Activated CD8-positive, alpha-beta T cell treated with anti-CD3 and anti-CD28 coated beads for 36 hours (primary cell): ENCODE measurements around the gene ACTR6. TPM values are rescaled to one million over a fixed set of nuclear protein-coding genes. Genes with fewer than 3 reads are reported as not detected.
"Not testable (repeated sequence)": the region's sequence is repeated elsewhere in the genome, so short reads cannot be mapped to it uniquely, and the experiment has no call there.

Source experiments
- ATAC-seq: fragments of 200-7000 bp; cut with Tn5 transposase; one replicate; pipeline ENCODE4 v1.10.0; 2021; ENCODE audit warnings: mild to moderate bottlenecking, moderate library complexity
- CTCF ChIA-PET: fragments of 350-600 bp; sonication (Branson Sonifier 250); formaldehyde crosslinking; loops from one replicate; lab custom pipeline; 2021; ENCODE audit warnings: antibody characterized with exemption; lab: Charles Lee
- POLR2A ChIA-PET: fragments of 350-600 bp; sonication (Branson Sonifier 250); formaldehyde crosslinking; loops from one replicate; lab custom pipeline; 2021; ENCODE audit warnings: antibody characterized with exemption; lab: Charles Lee
- DNase-seq: peaks from one replicate; pipeline ENCODE4 v3.0.0-alpha.2; 2020
- H3K27ac Mint-ChIP-seq: one replicate; pipeline ENCODE4 v1.8.0; 2021; ENCODE audit warnings: mild to moderate bottlenecking, mixed read lengths
- H3K27me3 Mint-ChIP-seq: one replicate; pipeline ENCODE4 v1.8.0; 2021; ENCODE audit warnings: mixed read lengths
- H3K36me3 Mint-ChIP-seq: one replicate; pipeline ENCODE4 v1.8.0; 2021; ENCODE audit warnings: low read depth, mixed read lengths
- H3K4me1 Mint-ChIP-seq: one replicate; pipeline ENCODE4 v1.8.0; 2021; ENCODE audit warnings: low read depth, mixed read lengths
- H3K4me3 Mint-ChIP-seq: one replicate; pipeline ENCODE4 v1.8.0; 2021; ENCODE audit warnings: mild to moderate bottlenecking, moderate library complexity, mixed read lengths
- H3K9me3 Mint-ChIP-seq: one replicate; pipeline ENCODE4 v1.8.0; 2021; ENCODE audit warnings: mixed read lengths
- CTCF ChIP-seq: fragments of 200-600 bp; IDR thresholded peaks from one replicate; pipeline ENCODE4 v1.8.0; 2022; ENCODE audit warnings: antibody characterized with exemption, mild to moderate bottlenecking
- intact Hi-C: fragments of 100-400 bp; cut with micrococcal nuclease; formaldehyde crosslinking; loops from one replicate; pipeline ENCODE4 v1.10.0; 2022
- total RNA-seq, 2 experiments: library from RNA; stranded (reverse); gene quantifications; one replicate each; pipeline ENCODE4 v1.2.3, GENCODE V29; 2021

The ACTR6 gene
- total RNA-seq, 2 experiments from 2014 or later = 26.3 to 30.9 TPM

DNA sequence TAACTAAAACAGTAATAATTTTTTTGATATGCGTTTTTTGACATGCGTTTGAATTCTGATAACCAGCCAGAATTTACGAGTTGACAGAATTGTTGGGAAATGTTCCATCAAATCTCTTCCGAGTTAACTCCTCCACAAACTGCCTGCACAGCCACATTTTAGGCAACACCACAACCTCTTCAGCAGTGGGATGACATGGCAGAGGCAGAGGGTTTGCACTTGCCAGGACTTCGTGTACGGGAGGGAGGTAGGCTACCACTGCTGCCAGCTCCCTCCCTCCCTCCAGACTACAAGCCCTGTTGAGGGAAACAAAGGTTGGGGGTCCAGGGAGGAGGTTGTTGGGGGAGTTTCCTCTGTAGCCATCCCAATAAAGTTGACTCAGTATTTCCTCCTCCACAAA, 14.5 kb upstream of the ACTR6 start:
- H3K4me1 Mint-ChIP-seq = peaks cover 1% of the 10 kb centered on the region
- peaks cover 5% of the 10 kb centered on the region for H3K36me3 Mint-ChIP-seq
- H3K27me3 Mint-ChIP-seq = no peaks in the 10 kb centered on the region
- intact Hi-C loops = no loop called here
- CTCF ChIA-PET = interaction anchor here (1.0 kb wide), 1 partner anchor 15 kb away, joined by 3 read pairs; the partner anchor contains the start of gene ACTR6
- POLR2A ChIA-PET = interaction anchor here (0.5 kb wide), 1 partner anchor 33 kb away, joined by 3 read pairs; no protein-coding TSS in a partner anchor
- ATAC-seq = no peak
- DNase-seq = no peak
- H3K27ac Mint-ChIP-seq = no peak overlapping the region
- TF ChIP-seq CTCF = no peak
- no peaks in the 10 kb centered on the region for H3K9me3 Mint-ChIP-seq
- no peak overlapping the region for H3K4me3 Mint-ChIP-seq

GRCh38 chr12:100187068-100187467, 13.5 kb upstream of the ACTR6 start:
- H3K9me3 Mint-ChIP-seq = no peaks in the 10 kb centered on the region
- ChIA-PET POLR2A (no interaction called here), CTCF (no interaction called here)
- no peak for DNase-seq
- no peak for ATAC-seq
- TF ChIP-seq CTCF = no peak
- H3K4me3 Mint-ChIP-seq = no peak overlapping the region
- peaks cover 1% of the 10 kb centered on the region for H3K4me1 Mint-ChIP-seq
- H3K27ac Mint-ChIP-seq = no peak overlapping the region
- intact Hi-C loops = no loop called here
- H3K36me3 Mint-ChIP-seq = peaks cover 5% of the 10 kb centered on the region
- H3K27me3 Mint-ChIP-seq = no peaks in the 10 kb centered on the region

GRCh38 chr12:100187857-100188519, 12.6 kb upstream of the ACTR6 start:
- CTCF ChIA-PET = interaction anchor here (1.0 kb wide), 1 partner anchor 13 kb away, joined by 3 read pairs; the partner anchor contains the start of gene ACTR6
- H3K4me3 Mint-ChIP-seq = no peak overlapping the region
- POLR2A ChIA-PET = no interaction called here
- DNase-seq = no peak
- peaks cover 4% of the 10 kb centered on the region for H3K4me1 Mint-ChIP-seq
- ATAC-seq = no peak
- intact Hi-C loops = no loop called here
- H3K9me3 Mint-ChIP-seq = no peaks in the 10 kb centered on the region
- no peak overlapping the region for H3K27ac Mint-ChIP-seq
- H3K36me3 Mint-ChIP-seq = peaks cover 5% of the 10 kb centered on the region
- TF ChIP-seq CTCF = no peak
- no peaks in the 10 kb centered on the region for H3K27me3 Mint-ChIP-seq

DNA sequence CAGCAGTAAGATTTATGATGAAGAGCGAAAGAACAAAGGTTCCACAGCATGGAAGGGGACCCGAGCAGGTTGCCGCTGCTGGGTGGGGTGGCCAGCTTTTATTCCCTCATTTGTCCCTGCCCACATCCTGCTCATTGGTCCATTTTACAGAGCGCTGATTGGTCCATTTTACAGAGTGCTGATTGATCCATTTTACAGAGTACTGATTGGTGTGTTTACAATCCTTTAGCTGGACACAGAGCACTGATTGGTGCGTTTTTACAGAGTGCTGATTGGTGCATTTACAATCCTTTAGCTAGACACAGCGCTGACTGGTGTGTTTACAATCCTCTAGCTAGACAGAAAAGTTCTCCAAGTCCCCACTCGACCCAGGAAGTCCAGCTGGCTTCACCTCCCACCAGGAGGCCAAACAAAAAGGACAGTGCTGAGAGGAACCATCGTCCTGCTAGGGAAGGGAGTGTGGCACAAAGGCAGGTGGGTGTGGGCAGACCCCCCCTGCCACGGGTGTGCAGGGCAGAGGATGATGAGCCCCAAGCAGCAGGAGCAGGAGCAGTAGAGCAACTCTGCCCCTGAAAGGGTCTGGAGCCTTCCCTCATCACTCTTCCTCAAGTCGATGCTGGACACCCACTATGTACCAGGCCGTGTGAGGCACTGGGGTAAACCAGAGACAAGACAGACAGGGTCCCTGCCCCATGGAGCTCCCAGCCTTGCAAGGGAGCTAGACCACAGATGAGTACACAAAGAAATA, 11.6 kb upstream of the ACTR6 start:
- POLR2A ChIA-PET, H3K9me3 Mint-ChIP-seq, H3K36me3 Mint-ChIP-seq, H3K27me3 Mint-ChIP-seq, H3K4me1 Mint-ChIP-seq, H3K4me3 Mint-ChIP-seq, ATAC-seq, H3K27ac Mint-ChIP-seq, intact Hi-C loops: not testable (repeated sequence)
- DNase-seq = peak; percentile 6
- CTCF ChIA-PET = interaction anchor here (1.0 kb wide), 1 partner anchor 12 kb away, joined by 3 read pairs; the partner anchor contains the start of gene ACTR6

- CTCF ChIA-PET = no interaction called here
- Mint-ChIP-seq H3K27ac (no peak overlapping the region), H3K4me3 (no peak overlapping the region), H3K4me1 (peaks cover 3% of the 10 kb centered on the region), H3K9me3 (no peaks in the 10 kb centered on the region), H3K27me3 (no peaks in the 10 kb centered on the region), H3K36me3 (peaks cover 13% of the 10 kb centered on the region)
- no peak for TF ChIP-seq CTCF
- DNase-seq (no peak), ATAC-seq (no peak)
- intact Hi-C loops = no loop called here
- POLR2A ChIA-PET = no interaction called here
These were observed 10.8 kb upstream of the ACTR6 start for GRCh38 chr12:100189636-100190394.
